Skeletal muscle cell (primary cell): ENCODE results near the gene PROSER1.
"Not testable (repeated sequence)": the region's sequence is repeated elsewhere in the genome, so short reads cannot be mapped to it uniquely, and the experiment has no call there.

Experiments used
- DNase-seq: peaks from one replicate; pipeline ENCODE4 v3.0.0-alpha.2; 2010; ENCODE audit warnings: low read depth
- H3K4me3 ChIP-seq: 2 replicates; pipeline ENCODE4 v1.5.1; 2011; ENCODE audit warnings: low read depth, mild to moderate bottlenecking, control low read depth, low read length, moderate library complexity

Gene PROSER1

GRCh38 chr13:39037880-39038568 is at the start of gene PROSER1, which contains the start of gene NHLRC3:
TSS of gene PROSER1 (minus strand) at chr13:39038089. CDS start at chr13:39037242, 847 bp downstream.
TSS of gene NHLRC3 (plus strand) at chr13:39038456. CDS start at chr13:39038640, 184 bp downstream.
- DNase-seq, result peak; percentile 88
- H3K4me3 ChIP-seq, result peak within 1 kb of the TSS; percentile 99

- not testable (repeated sequence) for H3K4me3 ChIP-seq, DNase-seq
These were observed 48.5 kb upstream of the PROSER1 start for GRCh38 chr13:39086251-39086945.

- DNase-seq, result no peak
- H3K4me3 ChIP-seq, result no peak overlapping the region
These were observed 36.1 kb upstream of the PROSER1 start for GRCh38 chr13:39073983-39074382.

GRCh38 chr13:39072842-39073241 is 35.0 kb upstream of the PROSER1 start:
- no peak for DNase-seq
- no peak overlapping the region for H3K4me3 ChIP-seq

GRCh38 chr13:39062004-39062403 is 24.1 kb upstream of the PROSER1 start:
- no peak overlapping the region for H3K4me3 ChIP-seq
- DNase-seq, result no peak

GRCh38 chr13:39058040-39058439 is 20.2 kb upstream of the PROSER1 start:
- H3K4me3 ChIP-seq, result no peak overlapping the region
- DNase-seq, result no peak

GRCh38 chr13:39056018-39056417 is 18.1 kb upstream of the PROSER1 start:
- no peak overlapping the region for H3K4me3 ChIP-seq
- no peak for DNase-seq

GRCh38 chr13:39054112-39054511 is 16.2 kb upstream of the PROSER1 start:
- H3K4me3 ChIP-seq, result no peak overlapping the region

GRCh38 chr13:39052944-39053343 is 15.1 kb upstream of the PROSER1 start:
- H3K4me3 ChIP-seq, result no peak overlapping the region
- no peak for DNase-seq

More at GRCh38 chr13:39054112-39054511, 16.2 kb upstream of the PROSER1 start:
- DNase-seq, result no peak

- peak; percentile 6 for DNase-seq
- H3K4me3 ChIP-seq, result no peak overlapping the region
These were observed 13.3 kb upstream of the PROSER1 start for GRCh38 chr13:39051157-39051556.

GRCh38 chr13:39049274-39049673 is 11.4 kb upstream of the PROSER1 start:
- DNase-seq, result no peak
- no peak overlapping the region for H3K4me3 ChIP-seq

GRCh38 chr13:39048806-39049205 is 10.9 kb upstream of the PROSER1 start:
- H3K4me3 ChIP-seq, result no peak overlapping the region
- DNase-seq, result no peak

- DNase-seq, result no peak
These were observed 9.7 kb upstream of the PROSER1 start for GRCh38 chr13:39047560-39047959.

GRCh38 chr13:39044536-39044935 is 6.6 kb upstream of the PROSER1 start:
- no peak for DNase-seq
- no peak overlapping the region for H3K4me3 ChIP-seq

More at GRCh38 chr13:39047560-39047959, 9.7 kb upstream of the PROSER1 start:
- no peak overlapping the region for H3K4me3 ChIP-seq

GRCh38 chr13:39040206-39040605 is 2.3 kb upstream of the PROSER1 start:
- no peak overlapping the region for H3K4me3 ChIP-seq
- no peak for DNase-seq

GRCh38 chr13:39039041-39039440 is 1.2 kb upstream of the PROSER1 start:
- no peak for DNase-seq
- H3K4me3 ChIP-seq, result peak overlapping the region; percentile 99

- peak overlapping the region; percentile 99 for H3K4me3 ChIP-seq
- DNase-seq, result no peak
These were observed 711 bp upstream of the PROSER1 start for GRCh38 chr13:39038569-39039030.

GRCh38 chr13:39037410-39037879 is 444 bp downstream of the PROSER1 start:
- H3K4me3 ChIP-seq, result peak overlapping the region; percentile 99
- no peak for DNase-seq

GRCh38 chr13:39036212-39036611 is 1.7 kb downstream of the PROSER1 start:
- peak overlapping the region; percentile 99 for H3K4me3 ChIP-seq
- DNase-seq, result no peak

GRCh38 chr13:39035799-39036198 is 2.1 kb downstream of the PROSER1 start:
- no peak for DNase-seq

More at GRCh38 chr13:39035799-39036198, 2.1 kb downstream of the PROSER1 start:
- peak overlapping the region; percentile 99 for H3K4me3 ChIP-seq
